NT2/D1 (cell line): ENCODE data around the gene SYN1.

Source experiments
- YY1 ChIP-seq: IDR thresholded peaks from 2 replicates; pipeline ENCODE4 v1.6.1; 2011; ENCODE audit not compliant: insufficient read length, insufficient read depth
- ZNF274 ChIP-seq: IDR thresholded peaks from 2 replicates; pipeline ENCODE4 v1.6.1; 2011; ENCODE audit warnings: mild to moderate bottlenecking, low read depth, low read length

DNA sequence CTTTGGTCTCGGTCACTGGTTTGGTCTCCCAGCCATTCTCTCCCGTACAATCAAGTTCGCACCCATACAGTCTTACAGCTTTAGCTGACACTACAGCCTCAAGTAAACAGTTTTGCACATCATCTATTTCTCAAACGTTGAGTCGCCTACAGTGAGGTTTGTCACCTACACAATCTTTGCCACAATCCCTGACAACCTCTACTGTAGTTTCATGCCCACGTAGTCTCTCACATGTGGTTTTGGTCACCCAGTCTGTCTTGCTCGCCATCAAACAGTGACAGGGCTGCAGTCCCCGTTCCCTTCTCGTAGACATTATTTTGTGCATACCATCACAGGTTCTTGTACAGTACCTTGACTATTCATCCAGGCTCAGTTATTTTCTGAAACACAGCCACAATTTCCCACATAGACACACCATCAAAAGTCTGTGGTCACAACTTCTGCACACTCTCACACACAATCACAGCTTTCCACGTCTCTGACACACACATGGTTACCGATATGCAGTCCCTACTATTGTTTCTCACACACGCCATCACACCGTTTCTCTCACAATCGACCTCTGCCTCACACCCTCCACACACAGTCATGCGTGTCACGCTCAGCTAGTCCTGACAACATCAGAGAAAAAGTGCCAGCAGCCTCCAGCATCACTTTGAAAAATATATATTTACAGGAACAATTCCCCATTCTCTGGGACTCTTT is 15.4 kb upstream of the SYN1 start:
- TF ChIP-seq ZNF274 (no peak), YY1 (no peak)
